OCI-M2 (cell line): Measurements from ENCODE around the gene SIGLECL1.
"Not testable (repeated sequence)": the region's sequence is repeated elsewhere in the genome, so short reads cannot be mapped to it uniquely, and the experiment has no call there.

Experiments
- DNase-seq: peaks from one replicate; lab custom pipeline; 2025; ENCODE audit not compliant: unreplicated experiment; lab: John Stamatoyannopoulos, UW

SIGLECL1 gene

GRCh38 chr19:51250786-51251467, at the start of gene SIGLECL1:
Gene SIGLECL1 (plus strand): TSS chr19:51251080. CDS start chr19:51264073, 12,993 bp downstream.
- DNase-seq, result no peak

- DNase-seq, result no peak
Measured at GRCh38 chr19:51201712-51202111, 49.2 kb upstream of the SIGLECL1 start.

- no peak for DNase-seq
Measured at GRCh38 chr19:51203916-51204315, 47.0 kb upstream of the SIGLECL1 start.

GRCh38 chr19:51204321-51204720, 46.6 kb upstream of the SIGLECL1 start:
- DNase-seq, result no peak

GRCh38 chr19:51207747-51208146, 43.1 kb upstream of the SIGLECL1 start:
- DNase-seq, result no peak

- DNase-seq, result no peak
Measured at GRCh38 chr19:51210191-51210784, 40.6 kb upstream of the SIGLECL1 start.

- not testable (repeated sequence) for DNase-seq
Measured at GRCh38 chr19:51210874-51211361, 40.0 kb upstream of the SIGLECL1 start.

- DNase-seq, result no peak
Measured at GRCh38 chr19:51211833-51212232, 39.0 kb upstream of the SIGLECL1 start.

GRCh38 chr19:51219307-51219706, 31.6 kb upstream of the SIGLECL1 start:
- no peak for DNase-seq

- DNase-seq, result no peak
Measured at GRCh38 chr19:51219971-51220370, 30.9 kb upstream of the SIGLECL1 start.

GRCh38 chr19:51220996-51221395, 29.9 kb upstream of the SIGLECL1 start:
- DNase-seq, result no peak

GRCh38 chr19:51224163-51224641, 26.7 kb upstream of the SIGLECL1 start:
- DNase-seq, result no peak

- DNase-seq, result not testable (repeated sequence)
Measured at GRCh38 chr19:51224898-51225393, 25.9 kb upstream of the SIGLECL1 start, which contains the start of gene CD33. Gene CD33 (plus strand): TSS chr19:51225080. CDS start chr19:51225119, 39 bp downstream.

- no peak for DNase-seq
Measured at GRCh38 chr19:51226067-51226466, 24.8 kb upstream of the SIGLECL1 start.

- DNase-seq, result no peak
Measured at GRCh38 chr19:51227326-51227725, 23.6 kb upstream of the SIGLECL1 start.

- DNase-seq, result no peak
Measured at GRCh38 chr19:51227966-51228365, 22.9 kb upstream of the SIGLECL1 start.

GRCh38 chr19:51240866-51241265, 10.0 kb upstream of the SIGLECL1 start:
- no peak for DNase-seq

- DNase-seq, result no peak
Measured at GRCh38 chr19:51242881-51243630, 7.8 kb upstream of the SIGLECL1 start.

GRCh38 chr19:51246164-51246552, 4.7 kb upstream of the SIGLECL1 start:
- no peak for DNase-seq

GRCh38 chr19:51247972-51248590, 2.8 kb upstream of the SIGLECL1 start:
- DNase-seq, result no peak

- no peak for DNase-seq
Measured at GRCh38 chr19:51251468-51251820, 564 bp downstream of the SIGLECL1 start.
